Calu3 (cell line): Measurements from ENCODE around the gene CD274. TPM values are rescaled to one million over a fixed set of nuclear protein-coding genes. Genes with fewer than 3 reads are reported as not detected.

ENCODE experiments used
- BruUV-seq: library from RNA; stranded (reverse); fragments of 400-500 nt; replicated peaks from 2 replicates; lab custom pipeline; 2021; lab: Mats Ljungman, UMichigan
- CTCF ChIA-PET: fragments of 300-600 bp; sonication (Branson Sonifier 250); formaldehyde crosslinking; loops from one replicate; lab custom pipeline; 2022; ENCODE audit warnings: antibody characterized with exemption; lab: Charles Lee
- DNase-seq: peaks from one replicate; pipeline ENCODE4 v3.0.0; 2022
- H3K27ac Mint-ChIP-seq: one replicate; pipeline ENCODE4 v1.8.0; 2022; ENCODE audit warnings: mixed read lengths; ENCODE audit not compliant: unreplicated experiment
- H3K27me3 Mint-ChIP-seq: one replicate; pipeline ENCODE4 v1.8.0; 2022; ENCODE audit warnings: mixed read lengths; ENCODE audit not compliant: unreplicated experiment
- H3K36me3 Mint-ChIP-seq: one replicate; pipeline ENCODE4 v1.8.0; 2022; ENCODE audit warnings: mild to moderate bottlenecking, moderate library complexity, mixed read lengths; ENCODE audit not compliant: insufficient read depth, unreplicated experiment
- H3K4me1 Mint-ChIP-seq: one replicate; pipeline ENCODE4 v1.8.0; 2022; ENCODE audit warnings: mild to moderate bottlenecking, low read depth, mixed read lengths; ENCODE audit not compliant: unreplicated experiment
- H3K4me3 Mint-ChIP-seq: one replicate; pipeline ENCODE4 v1.8.0; 2022; ENCODE audit warnings: mild to moderate bottlenecking, low read depth, moderate library complexity, mixed read lengths; ENCODE audit not compliant: unreplicated experiment
- H3K9me3 Mint-ChIP-seq: one replicate; pipeline ENCODE4 v1.8.0; 2022; ENCODE audit warnings: low read depth, mixed read lengths; ENCODE audit not compliant: unreplicated experiment
- CTCF ChIP-seq: fragments of 200-600 bp; IDR thresholded peaks from one replicate; pipeline ENCODE4 v1.8.0; 2022; ENCODE audit warnings: antibody characterized with exemption; ENCODE audit not compliant: unreplicated experiment
- intact Hi-C: fragments of 100-400 bp; cut with micrococcal nuclease; formaldehyde crosslinking; loops from one replicate; pipeline ENCODE4 v1.10.0; 2022; ENCODE audit not compliant: unreplicated experiment
- total RNA-seq: library from RNA; stranded (reverse); gene quantifications from 2 replicates; pipeline ENCODE4 v1.2.3, GENCODE V29; 2022

The CD274 gene
- total RNA-seq, 1 experiment from 2014 or later: 1.9 TPM

DNA sequence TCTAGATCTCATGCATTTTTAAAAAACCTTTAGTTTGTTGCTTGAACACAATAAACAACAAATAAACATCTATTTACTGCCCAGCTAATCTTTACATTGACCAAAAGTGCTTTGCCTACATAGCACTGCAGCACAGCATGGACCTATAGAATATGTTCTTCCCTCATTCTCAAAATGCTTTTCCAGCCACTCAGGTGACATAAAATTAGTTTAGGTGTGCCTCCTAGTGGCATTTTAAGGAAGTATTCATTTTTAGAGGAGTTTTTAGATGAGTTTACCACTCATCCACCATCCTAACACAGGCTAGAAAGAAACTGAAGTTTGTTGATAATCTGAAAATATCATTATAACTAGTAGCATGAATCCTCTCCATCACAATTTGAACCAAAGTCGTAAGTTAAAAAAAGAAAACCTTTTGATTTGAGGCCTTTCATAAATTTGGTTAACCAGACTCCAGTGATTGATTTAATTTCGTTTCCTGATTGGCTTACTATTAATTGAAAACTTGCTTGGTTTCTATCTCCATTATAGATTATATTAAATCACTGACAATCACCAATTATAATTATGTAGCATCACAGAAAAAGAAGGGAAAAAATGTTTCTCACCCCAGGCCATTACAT lies 25.2 kb upstream of the CD274 start:
- TF ChIP-seq CTCF: peak; percentile 38
- CTCF ChIA-PET: interaction anchor here (0.6 to 2.6 kb wide), 4 partner anchors 17 to 239 kb away, joined by 3 to 14 read pairs (median 3); partner anchors contain the start of gene INSL6
- H3K27me3 Mint-ChIP-seq: no peaks in the 10 kb centered on the region
- no TSS peak for BruUV-seq
- H3K4me1 Mint-ChIP-seq: no peaks in the 10 kb centered on the region
- intact Hi-C loops: loop anchor here (1.0 to 10.0 kb wide), 2 partner anchors 160 to 239 kb away; no protein-coding TSS in a partner anchor
- H3K27ac Mint-ChIP-seq: no peak overlapping the region
- H3K36me3 Mint-ChIP-seq: no peaks in the 10 kb centered on the region
- H3K9me3 Mint-ChIP-seq: no peaks in the 10 kb centered on the region
- no peak overlapping the region for H3K4me3 Mint-ChIP-seq
- DNase-seq: no peak

DNA sequence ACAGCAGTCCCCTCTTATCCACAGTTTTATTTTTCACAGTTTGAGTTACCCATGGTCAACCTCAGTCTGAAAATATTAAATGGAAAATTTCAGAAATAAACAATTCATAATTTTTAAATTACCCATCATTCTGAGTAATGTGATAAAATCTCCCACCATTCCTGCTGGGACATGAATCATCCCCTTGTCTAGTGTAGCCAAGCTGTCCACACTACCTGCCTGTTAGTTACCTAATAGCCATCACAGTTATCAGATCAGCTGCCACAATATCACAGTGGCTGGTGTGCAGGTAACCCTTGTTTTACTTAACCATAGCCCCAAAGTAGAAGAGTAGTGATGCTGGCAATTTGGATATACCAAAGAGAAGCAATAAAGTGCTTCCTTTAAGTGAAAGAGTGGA lies 23.3 kb upstream of the CD274 start:
- intact Hi-C loops: loop anchor here (10.0 kb wide), 1 partner anchor 162 kb away; no protein-coding TSS in a partner anchor
- H3K27ac Mint-ChIP-seq: no peak overlapping the region
- H3K4me3 Mint-ChIP-seq: no peak overlapping the region
- H3K4me1 Mint-ChIP-seq: no peaks in the 10 kb centered on the region
- H3K27me3 Mint-ChIP-seq: no peaks in the 10 kb centered on the region
- no peak for DNase-seq
- BruUV-seq: no TSS peak
- CTCF ChIA-PET: no interaction called here
- H3K9me3 Mint-ChIP-seq: no peaks in the 10 kb centered on the region
- no peaks in the 10 kb centered on the region for H3K36me3 Mint-ChIP-seq
- TF ChIP-seq CTCF: no peak

GRCh38 chr9:5428172-5428571 lies 22.2 kb upstream of the CD274 start:
- Mint-ChIP-seq H3K4me1 (no peaks in the 10 kb centered on the region), H3K9me3 (no peaks in the 10 kb centered on the region), H3K27me3 (no peaks in the 10 kb centered on the region), H3K36me3 (no peaks in the 10 kb centered on the region), H3K4me3 (no peak overlapping the region), H3K27ac (no peak overlapping the region)
- BruUV-seq: no TSS peak
- CTCF ChIA-PET: no interaction called here
- no peak for DNase-seq
- intact Hi-C loops: loop anchor here (10.0 kb wide), 1 partner anchor 163 kb away; no protein-coding TSS in a partner anchor
- no peak for TF ChIP-seq CTCF

DNA sequence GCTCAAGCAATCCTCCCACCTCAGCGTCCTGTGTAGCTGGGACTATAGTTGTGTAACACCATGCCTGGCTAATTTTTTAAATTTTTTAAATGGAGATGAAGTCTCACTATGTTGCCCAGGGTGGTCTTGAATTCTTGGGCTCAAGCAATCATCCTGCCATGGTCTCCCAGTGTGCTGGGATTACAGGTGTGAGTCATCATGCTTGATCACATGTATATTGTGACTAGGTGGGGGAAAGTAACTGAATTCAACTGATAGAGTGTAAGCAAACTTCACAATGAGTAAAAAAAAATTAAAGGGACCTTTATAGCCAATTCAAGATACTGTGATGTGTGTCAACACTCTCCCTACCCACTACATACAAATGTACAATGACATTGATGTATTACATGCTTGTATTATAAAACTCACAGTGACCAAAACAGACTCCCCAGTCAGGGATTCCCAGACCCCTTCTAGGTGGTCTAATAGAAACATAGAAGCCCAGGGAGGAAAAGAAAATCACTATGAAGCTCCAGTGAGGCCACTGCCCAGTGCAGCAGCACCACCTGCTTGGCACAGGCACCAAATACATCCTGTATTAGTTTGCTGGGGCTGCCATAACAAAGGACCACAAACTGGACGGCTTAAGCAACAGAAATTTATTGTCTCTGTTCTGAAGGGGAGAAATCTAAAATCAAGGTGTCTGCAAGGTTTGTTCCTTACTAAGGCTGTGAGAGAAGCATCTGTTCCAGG lies 21.4 kb upstream of the CD274 start:
- no peak overlapping the region for H3K4me3 Mint-ChIP-seq
- TF ChIP-seq CTCF: no peak
- no peaks in the 10 kb centered on the region for H3K4me1 Mint-ChIP-seq
- intact Hi-C loops: loop anchor here (10.0 kb wide), 1 partner anchor 164 kb away; no protein-coding TSS in a partner anchor
- no peaks in the 10 kb centered on the region for H3K9me3 Mint-ChIP-seq
- no TSS peak for BruUV-seq
- H3K36me3 Mint-ChIP-seq: no peaks in the 10 kb centered on the region
- no peaks in the 10 kb centered on the region for H3K27me3 Mint-ChIP-seq
- no peak for DNase-seq
- H3K27ac Mint-ChIP-seq: no peak overlapping the region
- CTCF ChIA-PET: no interaction called here
